ENCODE results near the gene SLC35A1. TPM values are rescaled to one million over a fixed set of nuclear protein-coding genes. Genes with fewer than 3 reads are reported as not detected.

Gene SLC35A1
- polyA plus RNA-seq (2012; ENCODE audit: low read depth, missing spikeins), result 7.2 TPM

DNA sequence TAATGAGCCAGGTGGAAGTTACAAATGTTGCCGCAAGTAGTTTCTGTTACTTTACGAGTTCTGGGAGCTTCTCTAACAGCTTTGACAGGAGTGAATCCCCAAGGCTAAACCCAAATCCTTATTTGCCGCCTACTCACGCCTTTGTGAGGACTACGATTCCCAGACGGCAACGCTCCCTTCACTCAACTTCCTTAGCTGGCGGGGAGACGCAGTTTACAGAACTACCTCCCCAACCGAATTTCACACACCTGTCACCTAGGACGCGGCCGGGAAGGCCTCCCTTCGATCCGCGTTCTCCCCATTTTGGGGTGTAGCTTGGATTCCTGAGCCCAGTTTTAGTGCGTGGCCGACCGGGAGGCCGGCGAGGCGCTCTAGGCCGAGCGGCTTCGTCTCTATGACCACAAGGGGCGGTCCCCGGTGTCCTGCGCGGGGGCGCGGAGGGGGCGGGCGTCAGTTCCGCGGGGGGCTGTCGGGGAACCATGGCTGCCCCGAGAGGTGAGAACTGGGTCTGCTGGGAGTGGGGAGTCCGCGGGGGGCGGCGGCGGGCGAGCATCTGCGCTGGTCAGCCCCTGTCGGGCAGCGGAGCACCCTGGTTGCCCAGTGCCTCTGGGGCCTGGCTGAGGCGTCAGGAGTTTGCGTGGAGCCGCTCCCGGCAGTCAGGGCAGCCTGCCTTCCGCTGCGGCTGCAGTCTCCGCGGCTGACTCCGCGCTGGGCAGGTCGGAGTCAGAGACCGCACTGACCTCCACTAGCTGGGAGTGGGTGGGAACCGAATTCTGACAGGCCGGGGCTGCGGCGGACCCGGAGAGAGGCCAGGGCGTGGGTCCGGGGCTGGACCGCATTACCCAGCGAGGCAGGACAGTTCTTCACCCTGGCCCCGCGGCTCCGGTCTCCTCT is at the start of gene SLC35A1:
Gene SLC35A1 (plus strand): TSS at position 450 of the 894 bp plus-strand sequence. CDS start 30 bp downstream, at position 480.
- FAIRE-seq (peak; percentile 93), DNase-seq (ENCODE audit: insufficient read length, low spot score) (peak; percentile 84)
- TF ChIP-seq POLR2AphosphoS5 (IDR thresholded peaks at IDR 0.05; ENCODE audit: low read depth, low read length), result peak; percentile 79
- peak; percentile 73 for TF ChIP-seq TAF1 (IDR thresholded peaks at IDR 0.05; ENCODE audit: low read depth, low read length)
- 0 out of 2 replicates have a peak, but pooled peaks have one; percentile 47 for TF ChIP-seq POU2F2 (IDR thresholded peaks at IDR 0.05; ENCODE audit: low read depth, low read length)
- TF ChIP-seq PAX5 (IDR thresholded peaks at IDR 0.05; ENCODE audit: insufficient read depth, low read length, severe bottlenecking), result no peak
- no peak; the same call in 1 of the 2 replicates for TF ChIP-seq SPI1 (IDR thresholded peaks at IDR 0.05; ENCODE audit: low read depth, low read length)
- TF ChIP-seq POLR2A (IDR thresholded peaks at IDR 0.05; ENCODE audit: low read depth, low read length), result peak; percentile 80

DNA sequence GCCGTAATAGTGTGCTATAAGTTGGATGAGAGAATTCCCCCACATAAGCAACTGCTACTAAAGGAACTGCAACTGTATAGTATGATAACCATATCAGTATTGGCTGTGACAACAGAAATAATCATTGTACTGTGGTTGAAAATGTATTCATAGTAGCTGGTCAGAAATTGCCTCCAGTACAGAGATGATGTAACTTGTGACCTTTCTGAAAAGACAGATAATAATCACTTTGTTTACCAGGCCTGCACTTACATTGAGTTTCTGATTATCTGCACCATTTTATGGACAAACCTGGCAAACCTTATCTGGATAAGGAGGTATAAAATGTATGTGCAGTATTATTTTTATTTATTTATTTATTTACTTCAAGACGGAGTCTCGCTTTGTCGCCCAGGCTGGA is 46.0 kb upstream of the SLC35A1 start:
- no peak for TF ChIP-seq POU2F2 (IDR thresholded peaks at IDR 0.05; ENCODE audit: low read depth, low read length)
- TF ChIP-seq POLR2A (IDR thresholded peaks at IDR 0.05; ENCODE audit: low read depth, low read length), result no peak
- TF ChIP-seq SPI1 (IDR thresholded peaks at IDR 0.05; ENCODE audit: low read depth, low read length), result no peak
- TF ChIP-seq PAX5 (IDR thresholded peaks at IDR 0.05; ENCODE audit: insufficient read depth, low read length, severe bottlenecking), result no peak
- no peak for TF ChIP-seq POLR2AphosphoS5 (IDR thresholded peaks at IDR 0.05; ENCODE audit: low read depth, low read length)
- DNase-seq (ENCODE audit: insufficient read length, low spot score) (no peak), FAIRE-seq (no peak)

DNA sequence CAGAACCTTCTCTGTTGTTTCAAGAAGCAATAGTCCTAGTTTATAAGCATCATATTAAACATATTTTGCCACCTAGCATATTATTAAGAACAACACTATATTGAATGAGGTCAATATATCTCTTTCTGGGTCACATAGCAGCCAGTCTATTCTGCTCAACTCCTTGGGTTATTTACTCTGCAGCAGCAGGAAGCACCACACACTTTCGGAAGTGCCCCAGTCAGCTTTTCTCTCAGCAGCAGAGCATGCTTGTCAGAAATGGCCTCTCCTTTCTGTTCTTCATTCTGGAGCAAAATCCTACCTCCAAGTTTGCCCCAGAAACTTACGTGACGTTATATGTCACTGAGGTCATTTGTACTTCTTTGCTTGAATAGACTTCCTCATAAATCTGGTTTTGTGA is 42.3 kb upstream of the SLC35A1 start:
- DNase-seq (ENCODE audit: insufficient read length, low spot score) (no peak), FAIRE-seq (no peak)
- no peak for TF ChIP-seq SPI1 (IDR thresholded peaks at IDR 0.05; ENCODE audit: low read depth, low read length)
- no peak for TF ChIP-seq POLR2AphosphoS5 (IDR thresholded peaks at IDR 0.05; ENCODE audit: low read depth, low read length)
- TF ChIP-seq POU2F2 (IDR thresholded peaks at IDR 0.05; ENCODE audit: low read depth, low read length), result no peak
- TF ChIP-seq TAF1 (IDR thresholded peaks at IDR 0.05; ENCODE audit: low read depth, low read length), result no peak
- TF ChIP-seq POLR2A (IDR thresholded peaks at IDR 0.05; ENCODE audit: low read depth, low read length), result no peak
- no peak for TF ChIP-seq PAX5 (IDR thresholded peaks at IDR 0.05; ENCODE audit: insufficient read depth, low read length, severe bottlenecking)

DNA sequence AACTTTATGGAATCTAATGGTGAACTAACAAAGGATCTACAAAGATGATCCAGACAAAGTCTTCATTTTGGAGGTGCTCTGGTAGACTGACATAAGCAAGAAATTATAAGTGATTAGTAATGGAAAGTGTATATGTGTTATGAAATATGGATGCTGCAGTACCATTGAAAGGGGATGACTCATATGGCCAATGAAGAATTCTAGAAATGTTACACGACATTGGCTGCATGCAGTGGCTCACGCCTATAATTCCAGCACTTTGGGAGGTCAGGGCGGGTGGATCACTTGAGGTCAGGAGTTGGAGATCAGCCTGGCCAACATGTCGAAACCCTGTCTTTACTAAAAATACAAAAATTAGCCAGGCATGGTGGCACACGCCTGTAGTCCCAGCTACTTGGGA is 41.5 kb upstream of the SLC35A1 start:
- DNase-seq (ENCODE audit: insufficient read length, low spot score) (no peak), FAIRE-seq (no peak)
- TF ChIP-seq POU2F2 (IDR thresholded peaks at IDR 0.05; ENCODE audit: low read depth, low read length) (no peak), TAF1 (IDR thresholded peaks at IDR 0.05; ENCODE audit: low read depth, low read length) (no peak), POLR2AphosphoS5 (IDR thresholded peaks at IDR 0.05; ENCODE audit: low read depth, low read length) (no peak), POLR2A (IDR thresholded peaks at IDR 0.05; ENCODE audit: low read depth, low read length) (no peak), PAX5 (IDR thresholded peaks at IDR 0.05; ENCODE audit: insufficient read depth, low read length, severe bottlenecking) (no peak), SPI1 (IDR thresholded peaks at IDR 0.05; ENCODE audit: low read depth, low read length) (no peak)

DNA sequence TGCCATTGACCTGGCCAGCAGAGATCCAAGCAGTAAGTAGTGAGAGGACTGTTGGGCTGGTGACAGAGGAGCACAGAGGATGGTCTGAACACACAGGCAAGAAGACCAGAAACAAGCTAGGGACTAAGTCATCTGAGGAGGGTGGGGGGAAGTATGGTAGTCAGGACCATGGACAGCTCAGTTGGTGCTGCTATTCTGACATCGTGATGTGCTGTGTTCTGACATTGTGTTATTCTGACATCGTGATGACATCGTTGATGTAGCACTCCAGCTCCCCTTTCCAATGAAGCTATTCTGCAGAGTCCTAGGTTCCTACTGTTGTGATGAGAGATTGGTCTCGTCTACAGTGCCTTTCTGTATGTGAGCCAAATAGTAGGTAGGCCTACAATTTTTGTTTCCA is 36.3 kb upstream of the SLC35A1 start:
- no peak for TF ChIP-seq TAF1 (IDR thresholded peaks at IDR 0.05; ENCODE audit: low read depth, low read length)
- no peak for TF ChIP-seq POLR2A (IDR thresholded peaks at IDR 0.05; ENCODE audit: low read depth, low read length)
- TF ChIP-seq POU2F2 (IDR thresholded peaks at IDR 0.05; ENCODE audit: low read depth, low read length), result no peak
- TF ChIP-seq POLR2AphosphoS5 (IDR thresholded peaks at IDR 0.05; ENCODE audit: low read depth, low read length), result no peak
- TF ChIP-seq SPI1 (IDR thresholded peaks at IDR 0.05; ENCODE audit: low read depth, low read length), result no peak
- TF ChIP-seq PAX5 (IDR thresholded peaks at IDR 0.05; ENCODE audit: insufficient read depth, low read length, severe bottlenecking), result no peak
- FAIRE-seq, result peak; percentile 92
- DNase-seq (ENCODE audit: insufficient read length, low spot score), result peak; percentile 7

- no peak for FAIRE-seq
- DNase-seq (ENCODE audit: insufficient read length, low spot score), result no peak
- TF ChIP-seq POLR2AphosphoS5 (IDR thresholded peaks at IDR 0.05; ENCODE audit: low read depth, low read length) (no peak), POU2F2 (IDR thresholded peaks at IDR 0.05; ENCODE audit: low read depth, low read length) (no peak), TAF1 (IDR thresholded peaks at IDR 0.05; ENCODE audit: low read depth, low read length) (no peak), PAX5 (IDR thresholded peaks at IDR 0.05; ENCODE audit: insufficient read depth, low read length, severe bottlenecking) (no peak), POLR2A (IDR thresholded peaks at IDR 0.05; ENCODE audit: low read depth, low read length) (no peak), SPI1 (IDR thresholded peaks at IDR 0.05; ENCODE audit: low read depth, low read length) (no peak)
Observed at GRCh38 chr6:87441711-87442110, 31.1 kb upstream of the SLC35A1 start.

DNA sequence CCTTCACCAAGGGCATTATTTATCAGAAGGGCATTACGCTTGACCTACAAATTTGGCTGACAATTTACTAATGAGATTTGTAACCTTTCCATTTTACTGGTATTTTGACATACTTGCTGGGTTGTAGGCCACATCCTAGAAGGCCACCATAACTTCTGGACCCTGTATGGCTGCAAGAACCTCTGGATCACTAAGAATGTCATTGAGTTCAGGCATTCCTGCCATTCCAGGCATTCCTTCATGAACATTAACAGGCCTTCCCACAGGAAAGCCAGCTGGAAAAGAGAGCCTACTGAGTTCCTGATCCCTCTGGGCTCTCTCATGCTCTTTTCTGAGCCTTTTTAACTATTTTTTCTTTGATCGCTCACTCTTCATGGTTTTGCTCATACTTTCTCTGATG is 28.4 kb upstream of the SLC35A1 start:
- TF ChIP-seq POLR2AphosphoS5 (IDR thresholded peaks at IDR 0.05; ENCODE audit: low read depth, low read length) (no peak), SPI1 (IDR thresholded peaks at IDR 0.05; ENCODE audit: low read depth, low read length) (no peak), TAF1 (IDR thresholded peaks at IDR 0.05; ENCODE audit: low read depth, low read length) (no peak), POLR2A (IDR thresholded peaks at IDR 0.05; ENCODE audit: low read depth, low read length) (no peak), POU2F2 (IDR thresholded peaks at IDR 0.05; ENCODE audit: low read depth, low read length) (no peak), PAX5 (IDR thresholded peaks at IDR 0.05; ENCODE audit: insufficient read depth, low read length, severe bottlenecking) (no peak)
- no peak for DNase-seq (ENCODE audit: insufficient read length, low spot score)
- no peak for FAIRE-seq

GRCh38 chr6:87465051-87465450 is 7.7 kb upstream of the SLC35A1 start:
- FAIRE-seq (no peak), DNase-seq (ENCODE audit: insufficient read length, low spot score) (no peak)
- TF ChIP-seq TAF1 (IDR thresholded peaks at IDR 0.05; ENCODE audit: low read depth, low read length), result no peak
- no peak for TF ChIP-seq POLR2A (IDR thresholded peaks at IDR 0.05; ENCODE audit: low read depth, low read length)
- no peak for TF ChIP-seq PAX5 (IDR thresholded peaks at IDR 0.05; ENCODE audit: insufficient read depth, low read length, severe bottlenecking)
- no peak for TF ChIP-seq POU2F2 (IDR thresholded peaks at IDR 0.05; ENCODE audit: low read depth, low read length)
- TF ChIP-seq POLR2AphosphoS5 (IDR thresholded peaks at IDR 0.05; ENCODE audit: low read depth, low read length), result no peak
- no peak for TF ChIP-seq SPI1 (IDR thresholded peaks at IDR 0.05; ENCODE audit: low read depth, low read length)

- DNase-seq (ENCODE audit: insufficient read length, low spot score) (peak; percentile 43), FAIRE-seq (no peak)
- no peak for TF ChIP-seq PAX5 (IDR thresholded peaks at IDR 0.05; ENCODE audit: insufficient read depth, low read length, severe bottlenecking)
Observed at GRCh38 chr6:87473419-87473903, 687 bp downstream of the SLC35A1 start.
